IPS-11a (cell line): Measurements from ENCODE around the gene ABCB9.

ENCODE experiments used
- H3K4me3 ChIP-seq: one replicate; pipeline ENCODE4 v1.5.1; 2013; ENCODE audit warnings: low read depth, low read length, control low read depth

ABCB9 gene

DNA sequence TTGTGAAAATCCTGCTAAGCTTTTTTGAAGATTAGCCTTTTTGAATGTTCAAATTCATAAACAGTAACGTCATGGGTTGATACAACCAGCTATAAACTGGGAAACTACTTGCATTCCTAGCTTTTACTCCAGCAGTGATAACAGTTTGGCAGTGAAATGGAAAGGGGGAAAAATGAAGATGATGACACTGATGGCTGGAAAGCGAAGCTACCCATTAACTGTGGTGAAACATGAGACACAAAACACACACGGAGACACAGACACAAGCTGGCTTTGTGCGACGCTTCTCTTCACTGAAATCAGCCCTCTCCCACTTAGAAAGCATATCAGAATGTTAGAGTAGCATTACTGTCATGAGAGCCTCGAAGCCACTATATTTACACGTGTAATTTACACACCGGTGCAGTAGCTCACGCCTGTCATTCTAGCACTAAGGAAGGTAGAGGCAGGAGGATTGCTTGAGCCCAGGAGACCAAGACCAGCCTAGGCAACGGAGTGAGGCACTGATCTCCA, 86.1 kb downstream of the ABCB9 start:
- no peak overlapping the region for H3K4me3 ChIP-seq
